Measurements from ENCODE around the gene SPHK2.

SPHK2 gene

GRCh38 chr19:48670699-48671445 is 51.6 kb downstream of the SPHK2 start:
- DNase-seq = no peak
- no peaks in the 10 kb centered on the region for H3K36me3 ChIP-seq (ENCODE audit: control insufficient read depth, insufficient read depth, low read length)
- no peak overlapping the region for H3K4me3 ChIP-seq (ENCODE audit: insufficient read depth, low read depth, low read length, poor library complexity, severe bottlenecking)
- H3K27me3 ChIP-seq (replicated peaks; ENCODE audit: control insufficient read depth, insufficient read depth, low read length, poor library complexity, severe bottlenecking) = no peaks in the 10 kb centered on the region
- no peaks in the 10 kb centered on the region for H3K9me3 ChIP-seq (ENCODE audit: control insufficient read depth, low read length)
- H3K4me1 ChIP-seq (ENCODE audit: control insufficient read depth, insufficient read depth, low read length, poor library complexity, severe bottlenecking) = no peaks in the 10 kb centered on the region
- H3K27ac ChIP-seq (ENCODE audit: insufficient read depth, low read length, poor library complexity, severe bottlenecking) = no peak overlapping the region

GRCh38 chr19:48671446-48671995 is 52.2 kb downstream of the SPHK2 start:
- H3K4me1 ChIP-seq (ENCODE audit: control insufficient read depth, insufficient read depth, low read length, poor library complexity, severe bottlenecking) = no peaks in the 10 kb centered on the region
- DNase-seq = no peak
- H3K9me3 ChIP-seq (ENCODE audit: control insufficient read depth, low read length) = no peaks in the 10 kb centered on the region
- no peaks in the 10 kb centered on the region for H3K36me3 ChIP-seq (ENCODE audit: control insufficient read depth, insufficient read depth, low read length)
- no peak overlapping the region for H3K4me3 ChIP-seq (ENCODE audit: insufficient read depth, low read depth, low read length, poor library complexity, severe bottlenecking)
- H3K27ac ChIP-seq (ENCODE audit: insufficient read depth, low read length, poor library complexity, severe bottlenecking) = no peak overlapping the region
- H3K27me3 ChIP-seq (replicated peaks; ENCODE audit: control insufficient read depth, insufficient read depth, low read length, poor library complexity, severe bottlenecking) = no peaks in the 10 kb centered on the region

- Histone ChIP-seq H3K36me3 (ENCODE audit: control insufficient read depth, insufficient read depth, low read length) (no peaks in the 10 kb centered on the region), H3K4me1 (ENCODE audit: control insufficient read depth, insufficient read depth, low read length, poor library complexity, severe bottlenecking) (no peaks in the 10 kb centered on the region), H3K4me3 (ENCODE audit: insufficient read depth, low read depth, low read length, poor library complexity, severe bottlenecking) (no peak within 1 kb of the TSS), H3K27ac (ENCODE audit: insufficient read depth, low read length, poor library complexity, severe bottlenecking) (no peak within 1 kb of the TSS), H3K9me3 (ENCODE audit: control insufficient read depth, low read length) (no peaks in the 10 kb centered on the region), H3K27me3 (replicated peaks; ENCODE audit: control insufficient read depth, insufficient read depth, low read length, poor library complexity, severe bottlenecking) (no peaks in the 10 kb centered on the region)
- no peak for DNase-seq
These were observed 53.7 kb downstream of the SPHK2 start, which contains the start of gene NTN5 for GRCh38 chr19:48672994-48673393. Gene NTN5, minus strand, starts transcription at chr19:48673017. Its CDS starts 2,031 bp downstream, at chr19:48670986.

- no peak for DNase-seq
- H3K36me3 ChIP-seq (ENCODE audit: control insufficient read depth, insufficient read depth, low read length) = no peaks in the 10 kb centered on the region
- H3K27me3 ChIP-seq (replicated peaks; ENCODE audit: control insufficient read depth, insufficient read depth, low read length, poor library complexity, severe bottlenecking) = no peaks in the 10 kb centered on the region
These were observed 54.3 kb downstream of the SPHK2 start for GRCh38 chr19:48673436-48674100.

GRCh38 chr19:48674216-48674809 is 55.0 kb downstream of the SPHK2 start:
- DNase-seq = no peak
- Histone ChIP-seq H3K4me3 (ENCODE audit: insufficient read depth, low read depth, low read length, poor library complexity, severe bottlenecking) (no peak overlapping the region), H3K36me3 (ENCODE audit: control insufficient read depth, insufficient read depth, low read length) (no peaks in the 10 kb centered on the region), H3K27ac (ENCODE audit: insufficient read depth, low read length, poor library complexity, severe bottlenecking) (no peak overlapping the region), H3K4me1 (ENCODE audit: control insufficient read depth, insufficient read depth, low read length, poor library complexity, severe bottlenecking) (no peaks in the 10 kb centered on the region), H3K27me3 (replicated peaks; ENCODE audit: control insufficient read depth, insufficient read depth, low read length, poor library complexity, severe bottlenecking) (no peaks in the 10 kb centered on the region), H3K9me3 (ENCODE audit: control insufficient read depth, low read length) (no peaks in the 10 kb centered on the region)

More at GRCh38 chr19:48673436-48674100, 54.3 kb downstream of the SPHK2 start:
- Histone ChIP-seq H3K4me3 (ENCODE audit: insufficient read depth, low read depth, low read length, poor library complexity, severe bottlenecking) (no peak overlapping the region), H3K27ac (ENCODE audit: insufficient read depth, low read length, poor library complexity, severe bottlenecking) (no peak overlapping the region), H3K9me3 (ENCODE audit: control insufficient read depth, low read length) (no peaks in the 10 kb centered on the region), H3K4me1 (ENCODE audit: control insufficient read depth, insufficient read depth, low read length, poor library complexity, severe bottlenecking) (no peaks in the 10 kb centered on the region)

- Histone ChIP-seq H3K4me1 (ENCODE audit: control insufficient read depth, insufficient read depth, low read length, poor library complexity, severe bottlenecking) (no peaks in the 10 kb centered on the region), H3K27me3 (replicated peaks; ENCODE audit: control insufficient read depth, insufficient read depth, low read length, poor library complexity, severe bottlenecking) (no peaks in the 10 kb centered on the region), H3K9me3 (ENCODE audit: control insufficient read depth, low read length) (no peaks in the 10 kb centered on the region), H3K27ac (ENCODE audit: insufficient read depth, low read length, poor library complexity, severe bottlenecking) (no peak overlapping the region), H3K36me3 (ENCODE audit: control insufficient read depth, insufficient read depth, low read length) (no peaks in the 10 kb centered on the region), H3K4me3 (ENCODE audit: insufficient read depth, low read depth, low read length, poor library complexity, severe bottlenecking) (no peak overlapping the region)
- peak; percentile 46 to 56 (median 47) for DNase-seq
These were observed 55.9 kb downstream of the SPHK2 start for GRCh38 chr19:48674921-48675824.

- Histone ChIP-seq H3K27me3 (replicated peaks; ENCODE audit: control insufficient read depth, insufficient read depth, low read length, poor library complexity, severe bottlenecking) (no peaks in the 10 kb centered on the region), H3K9me3 (ENCODE audit: control insufficient read depth, low read length) (no peaks in the 10 kb centered on the region), H3K27ac (ENCODE audit: insufficient read depth, low read length, poor library complexity, severe bottlenecking) (no peak overlapping the region), H3K4me3 (ENCODE audit: insufficient read depth, low read depth, low read length, poor library complexity, severe bottlenecking) (no peak overlapping the region), H3K4me1 (ENCODE audit: control insufficient read depth, insufficient read depth, low read length, poor library complexity, severe bottlenecking) (no peaks in the 10 kb centered on the region), H3K36me3 (ENCODE audit: control insufficient read depth, insufficient read depth, low read length) (no peaks in the 10 kb centered on the region)
- no peak for DNase-seq
These were observed 57.2 kb downstream of the SPHK2 start for GRCh38 chr19:48676487-48676886.

- no peaks in the 10 kb centered on the region for H3K4me1 ChIP-seq (ENCODE audit: control insufficient read depth, insufficient read depth, low read length, poor library complexity, severe bottlenecking)
- no peaks in the 10 kb centered on the region for H3K9me3 ChIP-seq (ENCODE audit: control insufficient read depth, low read length)
- no peak overlapping the region for H3K4me3 ChIP-seq (ENCODE audit: insufficient read depth, low read depth, low read length, poor library complexity, severe bottlenecking)
- H3K36me3 ChIP-seq (ENCODE audit: control insufficient read depth, insufficient read depth, low read length) = no peaks in the 10 kb centered on the region
- H3K27me3 ChIP-seq (replicated peaks; ENCODE audit: control insufficient read depth, insufficient read depth, low read length, poor library complexity, severe bottlenecking) = no peaks in the 10 kb centered on the region
- H3K27ac ChIP-seq (ENCODE audit: insufficient read depth, low read length, poor library complexity, severe bottlenecking) = no peak overlapping the region
- DNase-seq = no peak
These were observed 57.6 kb downstream of the SPHK2 start for GRCh38 chr19:48676887-48677286.

- H3K27me3 ChIP-seq (replicated peaks; ENCODE audit: control insufficient read depth, insufficient read depth, low read length, poor library complexity, severe bottlenecking) = no peaks in the 10 kb centered on the region
- H3K36me3 ChIP-seq (ENCODE audit: control insufficient read depth, insufficient read depth, low read length) = no peaks in the 10 kb centered on the region
- H3K4me1 ChIP-seq (ENCODE audit: control insufficient read depth, insufficient read depth, low read length, poor library complexity, severe bottlenecking) = no peaks in the 10 kb centered on the region
- H3K9me3 ChIP-seq (ENCODE audit: control insufficient read depth, low read length) = no peaks in the 10 kb centered on the region
- no peak for DNase-seq
- H3K4me3 ChIP-seq (ENCODE audit: insufficient read depth, low read depth, low read length, poor library complexity, severe bottlenecking) = no peak overlapping the region
- H3K27ac ChIP-seq (ENCODE audit: insufficient read depth, low read length, poor library complexity, severe bottlenecking) = no peak overlapping the region
These were observed 58.9 kb downstream of the SPHK2 start for GRCh38 chr19:48678201-48678600.
